Measurements from ENCODE around the gene FGL2.
"Not testable (repeated sequence)": the region's sequence is repeated elsewhere in the genome, so short reads cannot be mapped to it uniquely, and the experiment has no call there.

DNA sequence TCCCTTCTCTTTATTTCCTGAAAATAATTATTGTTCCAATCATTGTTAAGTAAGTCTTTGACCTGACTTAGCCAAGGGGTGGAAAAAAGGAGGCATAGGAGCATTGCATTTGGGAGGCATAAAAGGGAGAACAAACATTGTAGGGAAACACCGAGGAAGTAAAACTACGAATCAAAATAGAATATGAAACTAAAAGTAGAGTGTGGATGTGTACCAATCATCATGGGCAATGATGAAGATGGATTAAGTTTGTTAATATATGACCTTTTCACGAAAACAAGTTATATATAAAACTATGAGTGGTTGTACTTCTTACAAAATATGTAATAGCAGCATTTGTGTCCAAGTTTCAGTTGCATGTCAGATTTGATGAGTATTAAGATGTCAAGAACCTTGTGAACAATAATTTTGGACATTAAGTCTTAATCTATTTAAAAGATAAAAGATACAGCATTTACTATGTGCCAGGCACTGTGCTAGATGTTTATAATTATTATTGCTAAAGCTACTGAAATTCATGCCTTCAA is 24.3 kb downstream of the FGL2 start:
- TF ChIP-seq, protein P1, sequence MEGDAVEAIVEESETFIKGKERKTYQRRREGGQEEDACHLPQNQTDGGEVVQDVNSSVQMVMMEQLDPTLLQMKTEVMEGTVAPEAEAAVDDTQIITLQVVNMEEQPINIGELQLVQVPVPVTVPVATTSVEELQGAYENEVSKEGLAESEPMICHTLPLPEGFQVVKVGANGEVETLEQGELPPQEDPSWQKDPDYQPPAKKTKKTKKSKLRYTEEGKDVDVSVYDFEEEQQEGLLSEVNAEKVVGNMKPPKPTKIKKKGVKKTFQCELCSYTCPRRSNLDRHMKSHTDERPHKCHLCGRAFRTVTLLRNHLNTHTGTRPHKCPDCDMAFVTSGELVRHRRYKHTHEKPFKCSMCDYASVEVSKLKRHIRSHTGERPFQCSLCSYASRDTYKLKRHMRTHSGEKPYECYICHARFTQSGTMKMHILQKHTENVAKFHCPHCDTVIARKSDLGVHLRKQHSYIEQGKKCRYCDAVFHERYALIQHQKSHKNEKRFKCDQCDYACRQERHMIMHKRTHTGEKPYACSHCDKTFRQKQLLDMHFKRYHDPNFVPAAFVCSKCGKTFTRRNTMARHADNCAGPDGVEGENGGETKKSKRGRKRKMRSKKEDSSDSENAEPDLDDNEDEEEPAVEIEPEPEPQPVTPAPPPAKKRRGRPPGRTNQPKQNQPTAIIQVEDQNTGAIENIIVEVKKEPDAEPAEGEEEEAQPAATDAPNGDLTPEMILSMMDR (IDR thresholded peaks at IDR 0.05), result not testable (repeated sequence)
- not testable (repeated sequence) for TF ChIP-seq POLR2AphosphoS5 (IDR thresholded peaks at IDR 0.05); POLR2A (IDR thresholded peaks at IDR 0.05); EP300 (IDR thresholded peaks at IDR 0.05; ENCODE audit: low read depth)

Data from transverse colon (tissue), 4 donors.